Osteoblast (primary cell): ENCODE results near the gene EXOC4. TPM values are rescaled to one million over a fixed set of nuclear protein-coding genes. Genes with fewer than 3 reads are reported as not detected.

Experiments used
- DNase-seq: peaks from one replicate; pipeline ENCODE4 v3.0.0; 2011; ENCODE audit warnings: low spot score, mixed read lengths; ENCODE audit not compliant: insufficient read length; ENCODE audit errors: missing footprints
- H2AFZ ChIP-seq: 2 replicates; pipeline ENCODE4 v1.6.0; 2011; ENCODE audit warnings: mild to moderate bottlenecking, low read length
- H3K27ac ChIP-seq: 2 replicates; pipeline ENCODE4 v1.5.1; 2011; ENCODE audit warnings: mild to moderate bottlenecking, low read depth, low read length, moderate library complexity
- H3K27me3 ChIP-seq: 2 replicates; pipeline ENCODE4 v1.6.0; 2012; ENCODE audit warnings: mild to moderate bottlenecking, control low read depth, inconsistent platforms, low read length, moderate library complexity; ENCODE audit not compliant: insufficient read depth
- H3K36me3 ChIP-seq: 2 replicates; pipeline ENCODE4 v1.5.1; 2011; ENCODE audit warnings: mild to moderate bottlenecking, low read length, control low read depth, moderate library complexity; ENCODE audit not compliant: insufficient read depth
- H3K4me1 ChIP-seq: 2 replicates; pipeline ENCODE4 v1.5.1; 2011; ENCODE audit warnings: mild to moderate bottlenecking, low read length, control low read depth, moderate library complexity; ENCODE audit not compliant: insufficient read depth
- H3K4me2 ChIP-seq: 2 replicates; pipeline ENCODE4 v1.6.0; 2011; ENCODE audit warnings: mild to moderate bottlenecking, low read length; ENCODE audit not compliant: insufficient read depth
- H3K4me3 ChIP-seq: fragments of 200-600 bp; sonication (generic); 3 replicates; pipeline ENCODE4 v1.5.1; 2012; ENCODE audit warnings: mild to moderate bottlenecking, low read length, inconsistent platforms; ENCODE audit not compliant: insufficient read depth
- H3K79me2 ChIP-seq: 2 replicates; pipeline ENCODE4 v1.6.0; 2012; ENCODE audit warnings: mild to moderate bottlenecking, low read length, control low read depth, inconsistent platforms; ENCODE audit not compliant: insufficient read depth
- H3K9me3 ChIP-seq: 2 replicates; pipeline ENCODE4 v1.5.1; 2011; ENCODE audit warnings: low read depth, low read length, control low read depth
- H4K20me1 ChIP-seq: 2 replicates; pipeline ENCODE4 v1.6.0; 2012; ENCODE audit warnings: mild to moderate bottlenecking, low read length, control low read depth; ENCODE audit not compliant: insufficient read depth
- total RNA-seq: library from RNA; depleted of rRNA; stranded (reverse); fragments of >200 nt; gene quantifications from 2 replicates; pipeline ENCODE4 v1.2.3, GENCODE V29; 2012
- TF ChIP-seq, protein P1 (sequence below): IDR thresholded peaks from 2 replicates; pipeline ENCODE4 v1.5.1; 2011; ENCODE audit warnings: mild to moderate bottlenecking, low read depth, low read length, moderate library complexity; ENCODE audit errors: extremely low read depth

EXOC4 gene
- total RNA-seq, 1 donor: 134 TPM

DNA sequence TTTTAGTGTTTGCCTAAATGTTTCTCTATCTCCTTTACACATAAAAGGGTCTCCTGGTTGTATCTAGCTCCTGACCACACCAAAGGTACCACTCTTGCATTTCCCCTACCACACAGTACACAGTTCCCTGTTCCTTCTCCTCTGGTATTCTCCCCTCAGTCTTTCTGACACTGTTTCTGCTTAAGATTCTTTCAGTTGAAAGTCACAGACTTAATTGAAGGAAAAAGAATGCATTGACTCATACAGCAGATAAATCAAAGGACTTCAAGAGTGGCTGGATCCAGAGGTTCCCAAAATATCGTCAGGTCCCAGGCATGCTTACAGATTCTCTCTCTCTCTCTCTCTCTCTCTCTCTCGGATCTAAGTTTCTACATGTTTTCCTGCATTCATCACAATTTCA lies 688.6 kb downstream of the EXOC4 start:
- no peaks in the 10 kb centered on the region for H3K79me2 ChIP-seq
- no peaks in the 10 kb centered on the region for H3K36me3 ChIP-seq
- H3K27me3 ChIP-seq: no peaks in the 10 kb centered on the region
- no peak overlapping the region for H3K27ac ChIP-seq
- peaks cover 4% of the 10 kb centered on the region for H3K4me1 ChIP-seq
- no peak for DNase-seq
- H2AFZ ChIP-seq: no peak overlapping the region
- TF ChIP-seq, protein P1, sequence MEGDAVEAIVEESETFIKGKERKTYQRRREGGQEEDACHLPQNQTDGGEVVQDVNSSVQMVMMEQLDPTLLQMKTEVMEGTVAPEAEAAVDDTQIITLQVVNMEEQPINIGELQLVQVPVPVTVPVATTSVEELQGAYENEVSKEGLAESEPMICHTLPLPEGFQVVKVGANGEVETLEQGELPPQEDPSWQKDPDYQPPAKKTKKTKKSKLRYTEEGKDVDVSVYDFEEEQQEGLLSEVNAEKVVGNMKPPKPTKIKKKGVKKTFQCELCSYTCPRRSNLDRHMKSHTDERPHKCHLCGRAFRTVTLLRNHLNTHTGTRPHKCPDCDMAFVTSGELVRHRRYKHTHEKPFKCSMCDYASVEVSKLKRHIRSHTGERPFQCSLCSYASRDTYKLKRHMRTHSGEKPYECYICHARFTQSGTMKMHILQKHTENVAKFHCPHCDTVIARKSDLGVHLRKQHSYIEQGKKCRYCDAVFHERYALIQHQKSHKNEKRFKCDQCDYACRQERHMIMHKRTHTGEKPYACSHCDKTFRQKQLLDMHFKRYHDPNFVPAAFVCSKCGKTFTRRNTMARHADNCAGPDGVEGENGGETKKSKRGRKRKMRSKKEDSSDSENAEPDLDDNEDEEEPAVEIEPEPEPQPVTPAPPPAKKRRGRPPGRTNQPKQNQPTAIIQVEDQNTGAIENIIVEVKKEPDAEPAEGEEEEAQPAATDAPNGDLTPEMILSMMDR: no peak
- H4K20me1 ChIP-seq: no peaks in the 10 kb centered on the region
- H3K4me3 ChIP-seq: no peak overlapping the region
- no peak overlapping the region for H3K4me2 ChIP-seq
- H3K9me3 ChIP-seq: no peaks in the 10 kb centered on the region

DNA sequence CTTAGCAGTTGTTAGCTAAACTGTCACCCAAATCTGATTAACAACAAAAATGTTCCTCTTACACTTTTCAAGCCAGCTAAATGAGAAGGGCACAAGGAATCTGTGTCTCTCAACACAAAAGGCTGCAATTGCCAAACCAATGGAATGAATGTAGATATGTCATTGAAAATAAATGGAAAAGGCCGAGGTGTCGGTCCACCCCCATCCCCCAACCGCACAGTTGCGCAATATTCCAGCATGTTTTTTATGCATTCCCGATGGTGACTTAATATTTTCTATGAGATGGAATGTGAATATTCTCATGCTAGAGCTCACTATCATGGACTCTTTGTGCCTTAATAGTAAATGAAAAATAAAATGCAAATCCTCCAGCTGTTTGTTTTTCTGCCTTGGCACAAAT lies 692.6 kb downstream of the EXOC4 start:
- Histone ChIP-seq H3K79me2 (no peaks in the 10 kb centered on the region), H4K20me1 (no peaks in the 10 kb centered on the region), H2AFZ (no peak overlapping the region), H3K27me3 (no peaks in the 10 kb centered on the region), H3K4me3 (no peak overlapping the region), H3K27ac (no peak overlapping the region), H3K4me2 (no peak overlapping the region), H3K4me1 (peaks cover 4% of the 10 kb centered on the region), H3K36me3 (no peaks in the 10 kb centered on the region), H3K9me3 (no peaks in the 10 kb centered on the region)
- DNase-seq: no peak
- TF ChIP-seq, protein P1: no peak

DNA sequence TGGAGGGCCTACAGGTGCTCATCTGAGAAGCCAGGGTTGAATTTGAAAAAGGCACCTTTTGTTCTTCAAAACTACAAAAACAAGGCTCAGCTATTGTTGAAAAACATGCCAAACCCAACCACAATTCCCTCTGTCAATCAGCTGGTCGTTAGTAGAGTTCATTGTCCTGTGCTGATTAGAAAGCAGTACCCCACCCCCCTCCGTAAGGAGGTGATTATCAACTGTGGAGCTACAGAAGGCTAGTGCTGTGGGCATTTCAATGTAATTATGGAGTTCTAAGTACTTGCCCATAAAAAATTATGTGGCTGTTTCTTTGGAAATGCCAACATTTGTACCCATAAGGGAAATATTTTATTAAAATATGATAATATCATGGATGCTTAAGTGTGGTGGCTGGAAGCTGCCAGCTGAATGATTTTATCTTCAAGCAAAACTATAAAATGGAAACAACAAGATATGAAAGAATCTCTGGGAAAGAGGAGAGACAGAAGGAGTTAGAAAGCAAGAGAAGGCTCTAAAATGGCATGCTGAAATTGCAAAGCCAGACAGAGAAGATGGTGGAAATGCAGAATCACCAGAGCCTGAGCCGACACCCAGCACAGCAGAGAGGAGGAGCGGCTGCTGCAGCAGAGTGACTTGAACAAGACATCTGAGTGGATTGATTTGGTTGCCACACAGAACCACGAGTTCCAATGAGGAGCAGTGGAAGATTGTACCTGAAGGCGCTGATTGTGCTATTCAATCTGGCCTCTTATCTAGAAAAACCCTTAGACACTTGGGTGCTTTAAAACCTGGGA lies 694.8 kb downstream of the EXOC4 start:
- Histone ChIP-seq H3K4me1 (no peaks in the 10 kb centered on the region), H3K79me2 (no peaks in the 10 kb centered on the region), H3K4me3 (no peak overlapping the region), H3K27me3 (no peaks in the 10 kb centered on the region), H4K20me1 (no peaks in the 10 kb centered on the region), H3K4me2 (no peak overlapping the region), H3K36me3 (no peaks in the 10 kb centered on the region), H3K27ac (no peak overlapping the region), H3K9me3 (no peaks in the 10 kb centered on the region), H2AFZ (no peak overlapping the region)
- no peak for DNase-seq
- TF ChIP-seq, protein P1: no peak

DNA sequence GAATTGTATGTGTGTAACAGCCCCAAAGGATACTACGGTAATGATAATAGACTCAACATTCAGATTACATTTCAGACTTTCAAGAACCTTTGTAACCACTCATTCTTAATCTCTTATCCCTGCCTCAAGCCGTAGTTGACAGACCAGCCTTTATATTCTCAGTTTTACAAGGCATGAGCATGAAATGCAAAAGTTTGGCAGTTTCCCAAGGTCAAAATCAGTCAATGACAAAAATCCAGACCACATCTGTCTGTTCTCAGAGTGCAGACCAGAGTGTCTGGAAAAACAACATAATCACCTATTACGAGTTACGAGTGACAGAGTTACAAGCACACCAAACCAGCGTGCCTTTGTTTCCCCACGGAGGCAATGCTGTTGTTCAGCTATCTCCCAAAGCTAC lies 695.7 kb downstream of the EXOC4 start:
- Histone ChIP-seq H3K36me3 (no peaks in the 10 kb centered on the region), H4K20me1 (no peaks in the 10 kb centered on the region), H3K4me1 (no peaks in the 10 kb centered on the region), H3K4me2 (no peak overlapping the region), H3K27ac (no peak overlapping the region), H3K27me3 (no peaks in the 10 kb centered on the region), H3K4me3 (no peak overlapping the region), H3K79me2 (no peaks in the 10 kb centered on the region), H2AFZ (no peak overlapping the region), H3K9me3 (no peaks in the 10 kb centered on the region)
- no peak for DNase-seq
- TF ChIP-seq, protein P1: no peak
